A549 (cell line): ENCODE measurements around the gene NLGN4Y. TPM values are rescaled to one million over a fixed set of nuclear protein-coding genes. Genes with fewer than 3 reads are reported as not detected.

Experiments
- ATAC-seq, 2 experiments: fragments of 200-7000 bp in 1 of 2; fragments of >200 bp in 1 of 2; cut with Nextera tagmentation in 1 of 2; cut with Tn5 transposase in 1 of 2; 3 replicates each; pipeline versions ENCODE4 v1.8.0 to v1.9.1; 2018 to 2020; ENCODE audit warnings: mild to moderate bottlenecking in 1 of 2, moderate library complexity in 1 of 2
- CTCF ChIA-PET: fragments of 300-600 bp; sonication (Branson Sonifier 250); formaldehyde crosslinking; extraction: SDS; loops from one replicate; lab custom pipeline; 2021; ENCODE audit warnings: antibody characterized with exemption, inconsistent platforms; lab: Yijun Ruan, JAX
- POLR2A ChIA-PET: fragments of 350-600 bp; formaldehyde crosslinking; extraction: SDS; loops from one replicate; lab custom pipeline; 2021; ENCODE audit warnings: antibody characterized with exemption, inconsistent platforms; lab: Yijun Ruan, JAX
- DNase-seq, 2 experiments: peaks; one replicate each; pipeline versions ENCODE4 v3.0.0 to v3.0.0-alpha.2; 2011 to 2016; ENCODE audit warnings: low read depth in 1 of 2, low spot score in 1 of 2
- FAIRE-seq: peaks from 2 replicates; lab custom pipeline; 2011; peaks lifted over from hg19 to GRCh38; lab: Jason Lieb, UNC
- H3K27ac ChIP-seq, 2 experiments: fragments of >200 bp; sonication (Bioruptor Twin); formaldehyde crosslinking; 3 replicates each; pipeline ENCODE4 v1.5.1; 2016 to 2017
- H3K4me1 ChIP-seq: fragments of >200 bp; sonication (Bioruptor Twin); formaldehyde crosslinking; 3 replicates; pipeline ENCODE4 v1.6.1; 2016
- H3K4me2 ChIP-seq: fragments of >200 bp; sonication (Bioruptor Twin); formaldehyde crosslinking; 3 replicates; pipeline ENCODE4 v1.6.1; 2016
- H3K4me3 ChIP-seq: fragments of >200 bp; sonication (Bioruptor Twin); formaldehyde crosslinking; 3 replicates; pipeline ENCODE4 v1.5.1; 2016
- H3K9me3 ChIP-seq: fragments of >200 bp; sonication (Bioruptor Twin); formaldehyde crosslinking; 3 replicates; pipeline ENCODE4 v1.6.1; 2016
- CBX2 ChIP-seq: fragments of 200-600 bp; sonication (generic); IDR thresholded peaks from 2 replicates; pipeline ENCODE4 v1.6.1; 2016; ENCODE audit warnings: low read depth, mild to moderate bottlenecking, borderline replicate concordance
- CHD4 ChIP-seq: fragments of 200-600 bp; sonication (generic); IDR thresholded peaks from 2 replicates; pipeline ENCODE4 v1.6.1; 2016; ENCODE audit warnings: antibody characterized with exemption, mild to moderate bottlenecking, borderline replicate concordance
- EHF ChIP-seq: fragments of 250-450 bp; sonication (Bioruptor Pico); IDR thresholded peaks from 2 replicates; pipeline ENCODE4 v1.5.0; 2020; ENCODE audit warnings: mild to moderate bottlenecking
- EHMT2 ChIP-seq: fragments of 200-600 bp; sonication (generic); IDR thresholded peaks from 2 replicates; pipeline ENCODE4 v1.6.1; 2016; ENCODE audit warnings: antibody characterized with exemption, low read depth, mild to moderate bottlenecking, moderate library complexity
- EP300 ChIP-seq, 2 experiments: fragments of >200 bp; sonication (Bioruptor Twin); formaldehyde crosslinking; IDR thresholded peaks; 2 replicates in 1 of 2; 3 replicates in 1 of 2; pipeline ENCODE4 v1.6.1; 2016 to 2017
- HMGXB4 ChIP-seq: fragments of 250-450 bp; sonication (Bioruptor Pico); IDR thresholded peaks from 2 replicates; pipeline ENCODE4 v1.5.0; 2021; ENCODE audit warnings: mild to moderate bottlenecking, moderate library complexity, borderline replicate concordance
- HOXB13 ChIP-seq: fragments of 250-450 bp; sonication (Bioruptor Pico); IDR thresholded peaks from 2 replicates; pipeline ENCODE4 v1.5.0; 2020; ENCODE audit warnings: low read depth, mild to moderate bottlenecking, moderate library complexity
- HOXB5 ChIP-seq: fragments of 250-450 bp; sonication (Bioruptor Pico); IDR thresholded peaks from 2 replicates; pipeline ENCODE4 v1.5.0; 2020; ENCODE audit warnings: mild to moderate bottlenecking, moderate library complexity
- JUN ChIP-seq, 2 experiments: fragments of >200 bp; sonication (Bioruptor Twin); formaldehyde crosslinking; IDR thresholded peaks; 2 replicates in 1 of 2; 3 replicates in 1 of 2; pipeline ENCODE4 v1.6.1; 2016 to 2017
- JUNB ChIP-seq: fragments of >200 bp; sonication (Bioruptor Twin); formaldehyde crosslinking; IDR thresholded peaks from 2 replicates; pipeline ENCODE4 v1.6.1; 2016
- KDM1A ChIP-seq: fragments of 200-600 bp; sonication (generic); IDR thresholded peaks from 2 replicates; pipeline ENCODE4 v1.6.1; 2016; ENCODE audit warnings: low read depth, mild to moderate bottlenecking
- KDM5A ChIP-seq: fragments of 200-600 bp; sonication (generic); IDR thresholded peaks from 2 replicates; pipeline ENCODE4 v1.6.1; 2016; ENCODE audit warnings: antibody characterized with exemption, mild to moderate bottlenecking
- MAZ ChIP-seq: fragments of 150-350 bp; IDR thresholded peaks from 2 replicates; pipeline ENCODE4 v1.6.1; 2014; ENCODE audit warnings: antibody characterized with exemption, low read depth, low read length, borderline replicate concordance
- PHF8 ChIP-seq: fragments of 200-600 bp; sonication (generic); IDR thresholded peaks from 2 replicates; pipeline ENCODE4 v1.6.1; 2016; ENCODE audit warnings: low read depth, mild to moderate bottlenecking, antibody characterized with exemption, moderate library complexity, borderline replicate concordance
- POLR2A ChIP-seq: IDR thresholded peaks from 2 replicates; pipeline ENCODE4 v1.6.1; 2012; ENCODE audit warnings: mild to moderate bottlenecking, low read length
- RFX5 ChIP-seq: fragments of 450-650 bp; IDR thresholded peaks from 2 replicates; pipeline ENCODE4 v1.7.1; 2014; ENCODE audit warnings: antibody characterized with exemption, mild to moderate bottlenecking, moderate library complexity
- TFCP2L1 ChIP-seq: fragments of 250-450 bp; sonication (Bioruptor Pico); IDR thresholded peaks from 2 replicates; pipeline ENCODE4 v1.5.0; 2021; ENCODE audit warnings: mild to moderate bottlenecking
- ZC3H11A ChIP-seq: fragments of 450-650 bp; IDR thresholded peaks from 2 replicates; pipeline ENCODE4 v1.6.1; 2014; ENCODE audit warnings: antibody characterized with exemption, mild to moderate bottlenecking
- ZNF302 ChIP-seq: fragments of 250-450 bp; sonication (Bioruptor Pico); IDR thresholded peaks from 2 replicates; pipeline ENCODE4 v1.9.0; 2021; ENCODE audit warnings: inconsistent platforms, mild to moderate bottlenecking, moderate library complexity
- WGBS: methylation state at CpG from one replicate; pipeline ENCODE4 v1.1.6; 2017; ENCODE audit errors: missing lambda C conversion rate; 5-methylcytosine and 5-hydroxymethylcytosine counted together
- polyA plus RNA-seq, 4 experiments: library from polyadenylated mRNA; depleted of rRNA in 3 of 4; stranded (reverse); fragments of >200 nt; fragmentation: RNase III in 1 of 4; extraction: RNeasy Plus Mini Kit Qiagen cat#74134 plus additional on column Dnase treatment in 1 of 4; gene quantifications; 2 replicates in 3 of 4; 3 replicates in 1 of 4; pipeline ENCODE4 v1.2.3, GENCODE V29; 2011 to 2017
- TF ChIP-seq, protein P1 (sequence below): fragments of 450-650 bp; IDR thresholded peaks from 2 replicates; pipeline ENCODE4 v1.6.1; 2014; ENCODE audit warnings: antibody characterized with exemption
- TF ChIP-seq, protein P2 (sequence below): fragments of >200 bp; sonication (Bioruptor Twin); formaldehyde crosslinking; IDR thresholded peaks from 2 replicates; pipeline ENCODE4 v1.6.1; 2016
- TF ChIP-seq, protein P3 (sequence below): IDR thresholded peaks from 2 replicates; pipeline ENCODE4 v1.6.1; 2012

NLGN4Y gene
- polyA plus RNA-seq, 2 of the 4 experiments (the other 2 are of a cell fraction): 4.1 to 12.8 TPM

DNA sequence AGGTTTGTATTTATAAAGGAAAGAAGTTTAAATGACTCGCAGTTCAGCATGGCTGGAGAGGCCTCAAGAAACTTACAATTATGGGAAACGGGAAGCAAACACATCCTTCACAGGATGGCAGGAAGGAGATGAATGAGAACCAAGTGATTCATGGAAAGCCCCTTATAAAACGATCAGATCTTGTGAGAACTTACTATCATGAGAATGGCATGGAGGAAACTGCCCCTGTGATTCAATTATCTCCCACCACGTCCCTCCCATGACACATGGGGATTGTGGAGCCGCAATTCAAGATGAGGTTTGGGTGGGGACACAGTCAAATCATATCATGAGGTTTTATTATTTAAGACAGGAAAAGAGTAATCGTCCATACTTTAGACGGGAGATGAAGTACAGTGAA, 4.0 kb downstream of the NLGN4Y start:
- H3K4me2 ChIP-seq: no peak overlapping the region
- DNase-seq: no peak

DNA sequence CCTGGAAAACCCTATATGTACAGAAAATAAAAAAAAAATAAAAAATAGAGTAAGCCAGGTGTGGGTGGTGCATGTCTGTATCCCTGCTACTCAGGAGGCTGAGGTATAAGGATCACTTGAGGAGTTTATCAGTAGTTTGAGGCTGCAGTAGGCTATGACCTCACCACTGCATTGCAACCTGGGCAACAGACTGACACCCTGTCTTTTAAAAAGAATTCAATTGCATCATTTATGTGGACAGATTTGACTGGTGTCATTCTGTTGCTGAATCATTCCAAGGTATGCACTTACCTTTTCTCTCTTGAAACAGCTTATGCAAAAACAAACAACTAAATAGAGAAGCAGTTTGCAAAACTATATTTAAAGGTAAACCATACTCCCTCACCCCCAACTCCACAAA, 12.4 kb downstream of the NLGN4Y start:
- H3K9me3 ChIP-seq: no peaks in the 10 kb centered on the region
- H3K4me1 ChIP-seq: no peaks in the 10 kb centered on the region
- DNase-seq: no peak
- CTCF ChIA-PET: no interaction called here
- POLR2A ChIA-PET: no interaction called here
- no peak overlapping the region for H3K27ac ChIP-seq
- H3K4me3 ChIP-seq: no peak overlapping the region
- no peak for ATAC-seq
- no peak for FAIRE-seq
- TF ChIP-seq RFX5 (no peak), EP300 (IDR thresholded peaks at IDR 0.05) (no peak)
- TF ChIP-seq, all 56 proteins: peak for 0
- no peak overlapping the region for H3K4me2 ChIP-seq

More for the DNA sequence above, 4.0 kb downstream of the NLGN4Y start:
- Histone ChIP-seq H3K9me3 (no peaks in the 10 kb centered on the region), H3K4me3 (no peak overlapping the region), H3K4me1 (no peaks in the 10 kb centered on the region), H3K27ac (no peak overlapping the region)
- no peak for FAIRE-seq
- CTCF ChIA-PET: no interaction called here
- no peak for ATAC-seq
- WGBS: 92% methylated on average over 7 of the region's 7 CpGs
- POLR2A ChIA-PET: no interaction called here
- TF ChIP-seq HOXB5 (CRISPR knock-in tag) (no peak), ZNF302 (CRISPR knock-in tag) (no peak), TFCP2L1 (no peak)
- TF ChIP-seq, protein P1, sequence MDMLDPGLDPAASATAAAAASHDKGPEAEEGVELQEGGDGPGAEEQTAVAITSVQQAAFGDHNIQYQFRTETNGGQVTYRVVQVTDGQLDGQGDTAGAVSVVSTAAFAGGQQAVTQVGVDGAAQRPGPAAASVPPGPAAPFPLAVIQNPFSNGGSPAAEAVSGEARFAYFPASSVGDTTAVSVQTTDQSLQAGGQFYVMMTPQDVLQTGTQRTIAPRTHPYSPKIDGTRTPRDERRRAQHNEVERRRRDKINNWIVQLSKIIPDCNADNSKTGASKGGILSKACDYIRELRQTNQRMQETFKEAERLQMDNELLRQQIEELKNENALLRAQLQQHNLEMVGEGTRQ: no peak

DNA sequence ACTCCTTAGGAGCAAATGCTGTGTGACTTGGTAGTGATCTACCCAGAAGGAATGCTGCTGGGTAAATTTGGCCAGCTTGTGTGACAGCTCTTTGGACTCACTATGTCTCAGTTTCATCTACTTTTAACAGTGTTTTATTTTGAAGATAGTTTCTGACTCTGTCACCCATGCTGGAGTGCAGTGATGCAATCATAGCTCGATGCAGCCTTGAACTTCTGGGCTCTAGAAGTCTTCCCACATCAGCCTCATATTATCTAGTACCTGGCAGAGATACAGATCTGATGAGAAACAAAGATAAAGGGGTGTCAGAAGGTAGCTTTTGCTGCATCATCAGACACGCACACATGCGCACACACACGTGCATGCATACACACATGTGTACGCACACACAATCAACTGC, 19.2 kb downstream of the NLGN4Y start:
- H3K4me1 ChIP-seq: no peaks in the 10 kb centered on the region
- TF ChIP-seq, protein P2, sequence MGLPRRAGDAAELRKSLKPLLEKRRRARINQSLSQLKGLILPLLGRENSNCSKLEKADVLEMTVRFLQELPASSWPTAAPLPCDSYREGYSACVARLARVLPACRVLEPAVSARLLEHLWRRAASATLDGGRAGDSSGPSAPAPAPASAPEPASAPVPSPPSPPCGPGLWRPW: no peak
- TF ChIP-seq EHMT2 (no peak), CBX2 (no peak), PHF8 (no peak), POLR2A (no peak), ZC3H11A (no peak), EP300 (IDR thresholded peaks at IDR 0.05) (no peak), MAZ (no peak), JUN (IDR thresholded peaks at IDR 0.05) (no peak), CHD4 (no peak), HOXB13 (CRISPR knock-in tag) (no peak), KDM5A (no peak), EHF (CRISPR knock-in tag) (no peak), HOXB5 (CRISPR knock-in tag) (no peak), HMGXB4 (CRISPR knock-in tag) (no peak), KDM1A (no peak), JUNB (no peak)
- TF ChIP-seq, protein P3, sequence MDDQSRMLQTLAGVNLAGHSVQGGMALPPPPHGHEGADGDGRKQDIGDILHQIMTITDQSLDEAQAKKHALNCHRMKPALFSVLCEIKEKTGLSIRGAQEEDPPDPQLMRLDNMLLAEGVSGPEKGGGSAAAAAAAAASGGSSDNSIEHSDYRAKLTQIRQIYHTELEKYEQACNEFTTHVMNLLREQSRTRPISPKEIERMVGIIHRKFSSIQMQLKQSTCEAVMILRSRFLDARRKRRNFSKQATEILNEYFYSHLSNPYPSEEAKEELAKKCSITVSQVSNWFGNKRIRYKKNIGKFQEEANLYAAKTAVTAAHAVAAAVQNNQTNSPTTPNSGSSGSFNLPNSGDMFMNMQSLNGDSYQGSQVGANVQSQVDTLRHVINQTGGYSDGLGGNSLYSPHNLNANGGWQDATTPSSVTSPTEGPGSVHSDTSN: no peak
- no peak for FAIRE-seq
- H3K27ac ChIP-seq: no peak overlapping the region
- CTCF ChIA-PET: no interaction called here
- no peak overlapping the region for H3K4me2 ChIP-seq
- ATAC-seq: no peak
- DNase-seq: no peak
- POLR2A ChIA-PET: no interaction called here
- no peak overlapping the region for H3K4me3 ChIP-seq
- no peaks in the 10 kb centered on the region for H3K9me3 ChIP-seq
- WGBS: 90% methylated on average over 5 of the region's 5 CpGs
